NCI-H2227 (cell line): ENCODE data around the gene ADAMTS13.
"Not testable (repeated sequence)": the region's sequence is repeated elsewhere in the genome, so short reads cannot be mapped to it uniquely, and the experiment has no call there.

Source experiments
- DNase-seq: peaks from one replicate; lab custom pipeline; 2025; ENCODE audit not compliant: unreplicated experiment; lab: John Stamatoyannopoulos, UW

The ADAMTS13 gene

DNA sequence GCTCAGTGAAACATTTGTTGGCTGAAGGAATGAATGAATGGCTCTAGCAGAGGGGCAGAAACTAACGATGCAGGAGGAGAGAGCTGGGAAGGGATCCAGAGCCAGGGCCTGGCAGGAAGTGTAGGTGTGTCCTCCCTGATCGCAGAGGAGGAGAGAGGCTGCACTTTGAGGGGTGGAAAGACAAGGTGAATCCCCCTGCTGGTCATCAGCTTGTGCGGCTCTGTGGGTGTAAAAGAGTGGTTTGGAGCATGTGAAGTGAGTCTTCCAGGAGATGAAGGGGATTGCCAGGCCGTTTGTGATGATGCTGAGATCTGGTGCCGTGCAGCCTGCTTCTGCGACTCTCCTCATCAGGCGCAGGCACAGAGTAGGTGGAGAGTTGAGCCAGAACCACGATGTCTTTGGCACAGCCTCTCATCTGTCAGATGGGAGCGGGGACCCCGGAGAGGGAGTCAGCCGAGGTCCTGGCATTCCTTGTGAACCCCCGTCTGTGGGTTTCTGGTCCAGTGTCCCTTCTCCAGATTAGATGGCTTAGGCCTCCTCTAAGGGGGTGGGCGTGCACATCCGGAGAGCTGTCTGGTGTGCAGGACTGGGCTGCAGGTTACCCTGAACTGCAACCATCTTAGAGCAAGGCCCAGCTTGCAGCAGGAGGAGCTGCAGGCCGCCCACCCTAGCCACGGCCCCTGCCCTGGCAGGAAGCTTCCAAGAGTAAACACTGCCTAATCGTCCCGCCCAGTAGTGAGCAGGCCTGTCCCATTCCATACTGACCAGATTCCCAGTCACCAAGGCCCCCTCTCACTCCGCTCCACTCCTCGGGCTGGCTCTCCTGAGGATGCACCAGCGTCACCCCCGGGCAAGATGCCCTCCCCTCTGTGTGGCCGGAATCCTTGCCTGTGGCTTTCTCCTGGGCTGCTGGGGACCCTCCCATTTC lies at the start of gene ADAMTS13:
TSS of gene ADAMTS13 (plus strand) at position 753 of the 928 bp plus-strand sequence. CDS start at position 830, 77 bp downstream.
- no peak for DNase-seq

DNA sequence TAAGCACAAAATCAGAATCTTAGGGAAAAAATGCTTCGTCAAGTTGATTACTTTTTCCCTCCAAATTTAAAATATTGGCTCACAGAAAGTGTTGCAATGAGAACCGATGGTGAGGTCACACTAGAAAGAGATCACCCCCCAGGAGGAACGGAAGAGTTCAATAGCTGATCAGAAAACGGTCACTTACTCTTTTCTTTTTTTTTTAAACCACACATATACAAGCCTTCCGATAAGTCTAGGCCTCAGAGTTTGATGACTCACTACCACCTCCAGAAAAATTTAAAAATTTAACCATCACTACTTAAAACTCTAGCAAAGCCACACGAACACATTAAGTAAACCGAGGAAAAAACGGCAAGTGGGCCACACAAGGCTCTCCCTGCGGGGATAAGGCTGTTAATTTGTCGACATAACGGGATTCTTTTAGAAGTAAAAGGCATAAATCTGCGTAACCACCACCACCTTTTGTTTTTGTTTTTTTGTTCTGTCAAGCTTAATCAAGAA lies 47.5 kb upstream of the ADAMTS13 start:
- no peak for DNase-seq

DNA sequence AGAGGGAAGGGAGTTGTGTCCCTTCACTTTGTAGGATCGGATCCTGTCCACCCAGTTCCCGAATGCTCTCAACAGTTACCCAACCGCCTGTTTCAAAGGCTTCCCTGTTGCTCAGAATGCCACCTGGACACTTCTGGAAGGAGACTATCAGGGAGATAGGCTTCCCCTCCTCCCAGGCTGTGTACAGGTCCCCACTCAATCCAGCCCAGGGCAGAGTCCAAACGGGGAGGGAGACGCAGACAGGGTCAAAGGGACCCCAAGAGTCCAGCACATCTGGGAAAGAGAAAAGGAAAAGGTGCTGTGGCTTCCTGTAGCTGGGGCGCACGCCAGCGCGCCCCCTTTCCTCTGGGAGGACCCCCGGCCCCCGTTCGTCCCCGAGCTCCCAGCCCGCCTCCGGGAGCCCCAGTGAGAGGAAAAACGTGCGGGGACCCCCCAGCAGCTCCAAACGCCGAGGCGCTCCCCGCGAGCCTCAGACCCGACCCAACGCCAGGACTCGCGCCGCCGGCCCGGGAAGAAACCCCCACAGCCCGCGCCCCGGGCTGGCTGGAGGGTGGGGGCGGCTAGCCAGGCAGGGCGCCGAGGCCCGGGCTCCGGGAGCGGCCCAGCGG lies 46.9 kb upstream of the ADAMTS13 start:
- peak; percentile 33 for DNase-seq

DNA sequence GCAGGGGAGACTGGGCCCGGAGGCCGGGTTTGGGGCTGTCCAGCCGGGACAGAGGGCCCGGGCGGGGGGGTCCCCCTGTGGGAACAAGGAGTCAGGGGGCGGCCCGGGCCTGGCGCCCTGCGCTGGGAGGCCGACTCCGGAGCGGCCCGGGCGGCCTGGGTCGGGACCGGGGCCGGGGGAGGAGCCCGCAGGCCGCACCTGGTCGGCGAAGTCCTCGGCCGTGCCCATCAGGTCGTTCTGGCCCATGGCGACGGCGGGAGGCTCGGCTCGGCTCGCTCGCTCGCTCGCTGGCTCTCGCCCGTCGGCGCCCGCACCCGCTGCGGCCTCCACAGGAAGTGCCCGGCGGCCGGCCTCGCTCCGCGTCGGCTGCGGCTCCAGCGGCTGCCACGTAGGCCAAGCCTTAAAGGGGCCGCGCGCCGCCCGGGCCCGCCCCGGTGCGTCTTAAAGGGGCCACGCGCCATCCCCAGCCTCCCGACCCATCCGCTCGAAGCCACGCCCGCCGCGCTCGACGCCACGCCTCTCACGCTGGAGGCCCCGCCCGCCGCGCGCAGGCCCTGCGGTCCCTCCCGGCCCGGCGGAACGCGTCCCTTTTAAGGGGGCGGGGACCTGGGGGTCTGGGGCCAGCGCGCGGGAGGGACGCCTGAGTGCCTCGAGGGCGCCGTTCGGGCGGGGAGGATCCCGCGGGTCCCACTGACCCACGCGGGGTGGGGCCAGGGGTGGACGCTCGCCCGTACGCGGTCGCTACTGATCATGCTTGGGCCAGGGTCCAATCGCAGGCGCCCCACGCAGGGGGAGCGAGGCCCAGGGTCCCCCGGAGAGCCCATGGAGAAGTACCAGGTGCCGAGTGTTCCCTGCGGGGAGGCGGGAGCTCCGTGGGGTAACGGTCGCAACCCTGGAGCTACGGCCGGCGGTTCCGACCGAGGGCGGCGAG lies 46.2 kb upstream of the ADAMTS13 start, which contains the start of the genes STKLD1 and SURF4:
TSS of gene STKLD1 (plus strand) at position 643 of the 931 bp plus-strand sequence. CDS start at position 751, 108 bp downstream.
TSS of gene SURF4 (minus strand) at position 337 of the 931 bp plus-strand sequence. CDS start at position 246, 91 bp downstream.
- DNase-seq: peak; percentile 95

DNA sequence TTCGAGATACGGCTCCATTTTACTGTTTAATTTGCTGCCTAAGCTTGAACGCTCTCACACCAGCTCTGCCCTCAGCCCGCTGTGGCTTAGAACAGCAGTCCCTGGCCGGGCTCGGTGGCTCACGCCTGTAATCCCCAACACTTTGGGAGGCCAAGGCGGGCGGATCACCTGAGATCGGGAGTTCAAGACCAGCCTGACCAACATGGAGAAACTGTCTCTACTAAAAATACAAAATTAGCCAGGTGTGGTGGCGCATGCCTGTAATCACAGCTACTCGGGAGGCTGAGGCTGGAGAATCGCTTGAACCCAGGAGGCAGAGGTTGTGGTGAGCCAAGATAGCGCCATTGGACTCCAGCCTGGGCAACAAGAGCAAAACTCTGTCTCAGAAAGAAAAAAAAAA lies 44.9 kb upstream of the ADAMTS13 start:
- DNase-seq: not testable (repeated sequence)

DNA sequence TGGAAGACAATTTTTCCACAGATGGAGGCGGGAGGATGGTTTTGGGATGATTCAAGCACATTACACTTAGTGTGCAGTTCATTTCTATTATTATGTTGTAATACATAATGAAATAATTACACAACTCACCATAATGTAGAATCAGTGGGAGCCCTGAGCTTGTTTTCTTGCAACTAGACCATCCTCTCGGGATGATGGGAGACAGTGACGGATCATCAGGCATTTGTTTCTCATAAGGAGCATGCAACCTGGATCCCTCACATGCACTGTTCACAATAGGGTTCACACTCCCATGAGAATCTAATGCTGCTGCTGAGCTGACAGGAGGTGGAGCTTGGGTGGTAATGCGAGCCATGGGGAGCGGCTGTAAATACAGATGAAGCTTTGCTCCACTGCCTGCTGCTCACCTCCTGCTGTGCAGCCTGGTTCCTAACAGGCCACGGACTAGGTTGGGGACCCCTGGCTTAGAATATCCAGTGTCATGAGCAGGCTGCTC lies 44.4 kb upstream of the ADAMTS13 start:
- DNase-seq: no peak

DNA sequence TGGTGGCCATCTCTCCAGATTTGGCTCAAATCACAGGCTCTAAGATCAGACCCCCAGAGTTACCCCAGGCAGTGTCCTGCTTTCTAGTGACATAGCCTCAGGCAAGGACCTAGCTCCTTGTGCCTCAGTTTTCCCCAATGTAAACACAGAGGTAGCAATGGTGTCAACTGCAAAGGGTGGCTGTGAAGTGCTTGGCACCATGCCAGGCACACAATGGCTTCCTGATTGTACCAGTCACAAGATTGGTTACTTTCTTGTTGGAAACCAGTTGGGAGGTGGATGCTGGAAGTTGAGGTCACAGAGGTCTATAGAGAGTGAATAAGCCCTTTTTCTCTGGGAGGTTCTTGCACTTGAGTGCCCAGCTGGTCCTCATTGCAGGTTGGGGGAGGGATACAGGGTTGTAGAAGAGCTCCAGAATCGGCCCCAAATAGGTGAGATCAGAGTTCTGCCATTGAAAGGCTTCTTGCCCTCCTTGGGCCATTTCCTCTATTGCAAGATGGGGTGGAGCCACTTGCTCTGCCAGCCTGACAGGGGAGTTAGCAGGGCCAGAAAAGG lies 43.7 kb upstream of the ADAMTS13 start:
- DNase-seq: no peak

DNA sequence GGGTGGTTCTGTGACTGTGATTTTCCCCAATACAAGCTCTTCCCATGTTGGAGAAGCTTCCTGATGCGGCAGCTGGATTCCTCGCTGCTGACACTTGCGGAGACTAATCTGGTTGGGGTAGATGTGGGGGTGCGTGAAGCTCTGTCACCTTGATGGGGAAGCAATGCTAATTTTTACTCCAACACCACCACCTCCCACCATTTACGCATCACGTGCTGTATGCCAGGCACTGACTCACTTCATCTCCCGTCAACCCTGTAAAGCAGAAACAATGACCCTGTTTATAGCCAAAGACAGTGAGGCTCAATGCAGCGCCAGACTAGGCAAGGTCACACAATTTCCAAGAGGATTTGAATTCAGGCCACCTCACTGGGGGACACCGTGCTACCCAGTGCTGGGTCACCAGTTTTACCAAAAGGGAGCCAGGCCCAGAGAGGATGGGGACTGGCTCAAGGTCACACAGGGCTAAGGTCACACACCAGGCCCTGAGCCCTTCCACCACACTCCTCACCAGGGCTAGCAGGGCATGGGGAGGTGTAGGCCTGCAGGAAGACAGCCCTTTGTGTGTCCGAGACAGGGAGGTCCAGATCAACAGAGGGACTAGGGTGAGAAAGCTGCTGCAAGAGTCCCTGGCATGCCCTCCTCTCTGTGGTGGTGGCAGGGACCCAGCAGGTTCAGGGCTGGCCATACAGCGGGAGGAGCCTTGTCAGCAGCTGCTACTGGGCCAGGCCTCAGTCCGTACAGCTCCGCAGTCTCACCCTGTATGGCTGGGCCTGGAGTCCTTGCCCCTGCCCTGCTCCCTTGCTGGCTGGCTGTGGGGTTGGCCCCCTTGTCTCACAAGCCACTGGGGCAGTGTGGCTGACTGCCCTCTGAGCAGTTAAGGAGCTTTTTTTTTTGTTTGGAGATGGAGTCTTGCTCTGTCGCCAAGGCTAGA lies 42.7 kb upstream of the ADAMTS13 start:
- no peak for DNase-seq

DNA sequence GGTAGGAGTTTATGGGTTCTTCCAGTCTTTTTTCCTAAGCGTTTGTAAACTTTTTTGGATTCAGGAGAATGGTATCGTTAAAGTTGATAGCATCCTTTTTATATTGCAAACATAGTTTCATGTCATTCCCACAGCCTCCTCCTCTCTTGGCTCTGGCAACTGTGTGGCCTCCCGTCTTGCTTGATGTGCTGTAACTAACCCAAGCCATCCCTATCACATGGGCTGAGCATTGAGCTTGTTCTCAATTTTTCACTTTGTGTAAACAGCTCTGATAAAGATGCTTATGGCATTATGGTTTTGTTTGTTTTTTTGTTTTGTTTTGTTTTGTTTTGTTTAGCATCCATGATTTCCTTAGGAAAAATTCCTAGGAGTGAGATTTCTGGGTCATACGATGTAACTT lies 41.4 kb upstream of the ADAMTS13 start:
- no peak for DNase-seq

DNA sequence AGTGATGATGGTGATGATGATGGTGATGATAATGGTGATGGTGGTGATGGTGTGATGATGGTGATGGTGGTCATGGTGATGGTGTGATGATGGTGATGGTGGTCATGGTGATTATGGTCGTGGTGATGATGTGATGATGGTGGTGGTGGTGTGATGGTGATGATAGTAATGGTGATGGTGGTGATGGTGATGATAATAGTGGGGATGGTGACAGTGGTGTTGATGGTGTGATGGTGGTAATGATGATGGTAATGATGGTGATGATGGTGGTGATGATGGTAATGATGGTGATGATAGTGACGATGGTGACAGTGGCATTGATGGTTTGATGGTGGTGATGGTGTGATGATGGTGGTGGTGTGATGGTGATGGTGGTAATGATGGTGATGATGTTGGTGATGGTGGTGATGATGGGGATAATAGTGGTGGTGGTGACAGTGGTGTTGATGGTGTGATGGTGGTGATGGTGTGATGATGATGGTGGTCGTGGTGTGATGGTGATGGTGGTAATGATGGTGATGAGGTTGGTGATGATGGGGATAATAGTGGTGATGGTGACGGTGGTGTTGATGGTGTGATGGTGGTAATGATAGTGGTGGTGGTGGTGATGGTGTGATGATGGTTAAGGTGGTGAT lies 39.5 kb upstream of the ADAMTS13 start:
- DNase-seq: no peak

DNA sequence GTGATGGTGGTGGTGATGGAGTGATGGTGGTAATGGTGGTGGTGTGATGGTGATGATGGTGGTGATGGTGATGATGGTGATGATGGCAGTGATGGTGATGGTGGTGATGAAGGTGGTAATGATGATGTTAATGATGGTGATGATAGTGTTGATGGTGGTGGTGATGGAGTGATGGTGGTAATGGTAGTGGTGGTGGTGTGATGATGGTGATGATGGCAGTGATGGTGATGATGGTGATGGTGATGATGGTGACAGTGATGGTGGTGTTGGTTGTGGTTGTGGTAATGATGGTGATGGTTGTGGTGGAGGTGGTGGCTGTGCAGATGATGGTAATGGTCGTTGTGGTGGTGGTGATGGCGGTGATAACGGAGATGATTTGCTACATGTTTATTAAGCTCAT lies 38.7 kb upstream of the ADAMTS13 start:
- no peak for DNase-seq

DNA sequence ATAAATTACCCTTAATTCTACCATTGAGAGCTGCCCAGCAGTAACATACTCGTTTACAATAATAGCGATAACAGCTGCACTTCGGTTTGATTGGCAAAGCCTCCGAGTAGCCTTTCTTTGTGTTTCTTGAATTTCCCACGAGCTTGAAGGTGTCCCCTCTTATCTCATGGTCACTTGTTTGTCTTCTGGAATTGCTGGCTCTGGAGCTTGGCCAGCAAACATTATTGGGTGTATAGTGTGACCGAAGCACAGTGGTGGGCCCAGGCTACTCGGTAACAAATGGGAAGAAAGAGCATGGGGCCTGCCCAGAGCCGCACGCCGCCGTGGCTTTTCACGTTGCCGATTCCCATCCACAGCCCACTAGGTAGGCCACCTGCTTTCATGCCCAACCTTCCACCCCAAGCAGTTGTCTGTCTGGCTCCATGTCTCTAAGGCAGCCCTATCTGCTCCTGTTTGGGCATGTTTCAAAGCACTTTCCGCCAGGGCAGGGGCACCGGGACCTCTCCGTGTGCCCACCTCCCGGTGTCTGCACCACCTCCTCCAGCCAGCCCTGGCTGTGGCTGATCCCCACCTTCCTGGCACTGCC lies 37.3 kb upstream of the ADAMTS13 start:
- no peak for DNase-seq

DNA sequence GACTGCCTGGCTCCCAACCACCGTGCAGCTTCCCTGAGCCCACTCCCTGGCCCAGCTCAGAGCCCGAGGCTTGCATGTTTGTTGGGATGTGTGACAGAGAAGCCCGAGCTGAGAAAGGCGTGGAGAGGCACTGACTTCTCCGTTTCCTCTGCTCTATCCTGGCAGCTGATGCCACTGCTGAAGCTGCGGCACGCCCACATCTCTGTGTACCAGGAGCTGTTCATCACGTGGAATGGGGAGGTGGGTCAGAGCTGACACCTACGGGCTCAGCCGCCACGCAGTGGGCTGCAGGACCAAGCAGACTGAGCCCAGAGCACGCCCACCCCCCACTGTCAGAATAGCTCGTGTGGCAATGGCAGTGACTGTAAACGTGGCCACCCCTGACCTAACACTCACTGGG lies 36.7 kb upstream of the ADAMTS13 start:
- DNase-seq: no peak

DNA sequence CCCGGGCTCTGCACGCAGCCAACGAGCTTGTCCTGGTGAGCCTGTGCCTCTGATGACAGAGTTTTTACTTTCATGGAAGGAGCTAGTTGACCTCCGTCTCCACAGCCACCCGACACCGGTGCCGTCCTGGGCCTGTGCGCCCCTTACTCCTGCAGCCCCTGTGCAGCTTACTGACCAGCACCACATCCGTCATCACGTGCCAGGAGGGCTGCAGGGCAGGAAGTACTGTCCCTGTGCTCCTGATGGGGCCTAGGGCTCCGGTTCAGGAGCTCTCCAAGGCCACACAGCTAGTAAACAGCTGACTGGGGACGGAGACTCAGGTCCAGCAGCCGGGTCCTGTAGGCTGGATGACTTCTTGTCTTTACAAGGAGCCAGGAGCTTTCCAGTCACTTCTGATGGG lies 35.8 kb upstream of the ADAMTS13 start:
- DNase-seq: no peak

DNA sequence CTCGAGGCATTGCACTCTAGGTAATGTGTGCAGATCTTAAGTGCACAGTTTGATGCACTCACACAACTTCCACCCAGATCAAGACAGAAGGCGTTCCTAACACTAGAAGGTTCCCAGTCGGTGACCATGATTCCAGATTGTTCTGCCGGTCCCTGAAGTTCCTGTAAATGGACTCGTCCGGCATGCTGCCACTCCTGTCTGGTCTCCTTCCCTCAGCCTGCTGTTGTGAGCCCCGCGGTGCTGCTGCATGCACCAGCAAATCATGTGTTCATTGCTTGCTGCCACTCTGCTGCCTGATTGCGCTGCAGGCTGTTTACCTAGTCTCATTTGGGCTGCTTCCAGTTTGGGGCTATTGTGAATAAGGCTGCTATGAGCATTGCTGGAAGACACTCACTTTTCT lies 34.5 kb upstream of the ADAMTS13 start:
- no peak for DNase-seq

DNA sequence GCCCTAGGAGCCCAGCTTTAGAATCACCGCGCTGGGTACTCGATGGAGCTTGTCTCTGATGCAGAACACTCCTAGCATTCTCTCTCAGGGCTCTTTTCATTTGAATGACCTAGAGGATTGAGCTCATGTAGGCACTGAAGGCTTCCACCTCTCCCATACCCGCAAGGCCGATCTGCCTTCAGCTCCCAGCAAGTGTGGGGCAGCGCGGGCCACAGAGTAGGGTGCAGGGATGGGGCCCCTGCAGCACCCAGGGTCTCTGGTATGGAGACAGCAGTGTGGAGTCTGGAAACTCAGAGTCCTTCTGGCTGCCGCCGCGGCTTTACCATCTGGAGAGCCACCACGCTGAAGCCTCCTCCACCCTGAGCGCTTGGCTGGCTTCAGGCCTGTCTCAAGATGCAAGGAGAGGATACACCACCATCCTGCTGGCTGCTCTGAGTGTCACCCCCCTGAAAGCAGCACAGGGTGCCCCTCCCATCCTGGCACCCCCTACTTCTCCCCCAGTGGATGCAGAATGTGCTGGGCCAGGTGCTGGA lies 33.1 kb upstream of the ADAMTS13 start:
- no peak for DNase-seq

DNA sequence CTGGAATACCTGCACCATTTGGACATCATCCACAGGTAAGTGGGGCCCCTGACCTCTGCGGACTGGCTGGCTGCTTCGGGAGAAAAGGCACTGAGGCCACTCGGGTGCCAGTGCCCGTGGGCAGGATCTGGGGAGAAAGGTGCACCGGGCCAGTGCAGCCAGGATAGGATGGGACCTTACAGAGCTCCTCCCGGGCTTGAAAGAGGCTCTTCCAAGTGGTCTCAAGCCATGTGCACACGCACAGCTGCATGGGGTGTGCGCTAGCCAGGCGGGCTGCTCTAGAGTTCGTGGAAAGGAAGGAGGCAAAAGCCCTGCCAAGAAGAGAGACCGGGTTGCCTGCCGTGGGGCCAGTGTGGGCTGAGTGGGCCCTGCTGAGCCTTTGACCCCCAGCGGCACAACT lies 32.6 kb upstream of the ADAMTS13 start:
- DNase-seq: no peak

DNA sequence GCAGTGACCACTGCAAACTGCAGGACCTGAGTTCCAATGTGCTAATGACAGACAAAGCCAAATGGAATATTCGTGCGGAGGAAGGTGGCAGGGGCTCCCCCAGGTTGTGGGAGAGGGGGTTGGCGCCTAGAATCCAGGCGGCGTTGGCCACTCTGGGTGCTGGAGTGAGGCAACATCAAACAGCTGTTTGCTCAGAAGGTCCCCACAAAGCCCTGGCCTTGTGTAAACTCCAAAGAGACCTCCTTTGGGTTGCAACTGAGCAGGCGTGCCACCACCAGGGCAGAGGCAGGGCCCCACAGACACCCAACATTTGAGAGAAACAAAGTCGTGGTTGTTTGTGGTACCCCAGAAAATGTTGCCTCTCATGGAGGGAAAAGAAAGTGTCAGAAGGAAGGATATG lies 31.5 kb upstream of the ADAMTS13 start:
- DNase-seq: no peak
